Neuronal stem cell (in vitro differentiated cells): ENCODE data around the gene MITF.

Experiments
- DNase-seq: peaks from one replicate; pipeline ENCODE4 v3.0.0-alpha.2; 2013; ENCODE audit warnings: low spot score
- H2AFZ ChIP-seq: one replicate; pipeline ENCODE4 v1.6.1; 2013; ENCODE audit warnings: mild to moderate bottlenecking, low read length, inconsistent platforms
- H2AK5ac ChIP-seq: 2 replicates; pipeline ENCODE4 v1.6.1; 2013; ENCODE audit warnings: low read depth, mild to moderate bottlenecking, inconsistent platforms, low read length, moderate library complexity, mixed read lengths
- H2BK120ac ChIP-seq: 2 replicates; pipeline ENCODE4 v1.6.1; 2013; ENCODE audit warnings: low read depth, mild to moderate bottlenecking, inconsistent platforms, low read length, moderate library complexity, mixed read lengths
- H2BK12ac ChIP-seq: one replicate; pipeline ENCODE4 v1.6.1; 2013; ENCODE audit warnings: low read length, inconsistent platforms
- H2BK15ac ChIP-seq: 2 replicates; pipeline ENCODE4 v1.6.1; 2013; ENCODE audit warnings: mild to moderate bottlenecking, low read length, inconsistent platforms, mixed read lengths
- H2BK5ac ChIP-seq: one replicate; pipeline ENCODE4 v1.6.1; 2013; ENCODE audit warnings: inconsistent platforms, mild to moderate bottlenecking, low read length, moderate library complexity
- H3K14ac ChIP-seq: one replicate; pipeline ENCODE4 v1.6.1; 2013; ENCODE audit warnings: low read length, inconsistent platforms
- H3K18ac ChIP-seq: 2 replicates; pipeline ENCODE4 v1.6.1; 2013; ENCODE audit warnings: low read length, inconsistent platforms
- H3K23ac ChIP-seq: 2 replicates; pipeline ENCODE4 v1.6.1; 2013; ENCODE audit warnings: low read depth, mild to moderate bottlenecking, mixed read lengths, low read length, inconsistent platforms; ENCODE audit not compliant: poor library complexity
- H3K27ac ChIP-seq: replicated peaks from 3 replicates; pipeline ENCODE4 v1.5.1; 2013; ENCODE audit warnings: low read length, inconsistent platforms
- H3K27me3 ChIP-seq, 3 experiments: 2 replicates each; pipeline ENCODE4 v1.6.1; 2013; ENCODE audit warnings: low read length in 3 of 3, mild to moderate bottlenecking in 2 of 3, inconsistent platforms in 1 of 3, low read depth in 1 of 3, mixed read lengths in 1 of 3, moderate library complexity in 1 of 3; ENCODE audit not compliant: control insufficient read depth in 3 of 3, insufficient read depth in 3 of 3
- H3K36me3 ChIP-seq, 2 donors: replicated peaks in 1 of 2; 2 replicates each; pipeline ENCODE4 v1.6.1; 2013; ENCODE audit warnings: low read length in 2 of 2; ENCODE audit not compliant: control insufficient read depth in 2 of 2, insufficient read depth in 2 of 2
- H3K4ac ChIP-seq: 2 replicates; pipeline ENCODE4 v1.6.1; 2013; ENCODE audit warnings: inconsistent platforms, mild to moderate bottlenecking, low read length, moderate library complexity
- H3K4me1 ChIP-seq, 2 donors: 1 replicate in 1 of 2; 2 replicates in 1 of 2; pipeline ENCODE4 v1.6.1; 2013; ENCODE audit warnings: low read length in 2 of 2, low read depth in 1 of 2; ENCODE audit not compliant: control insufficient read depth in 2 of 2, insufficient read depth in 1 of 2
- H3K4me2 ChIP-seq: one replicate; pipeline ENCODE4 v1.6.1; 2013; ENCODE audit warnings: mild to moderate bottlenecking, low read length, inconsistent platforms; ENCODE audit not compliant: insufficient read depth, poor library complexity, severe bottlenecking
- H3K4me3 ChIP-seq, 2 donors: 2 replicates each; pipeline ENCODE4 v1.5.1; 2013; ENCODE audit warnings: low read length in 2 of 2, mild to moderate bottlenecking in 2 of 2, inconsistent platforms in 1 of 2, moderate library complexity in 1 of 2
- H3K79me1 ChIP-seq: one replicate; pipeline ENCODE4 v1.6.1; 2013; ENCODE audit warnings: low read depth, mild to moderate bottlenecking, inconsistent platforms, low read length, moderate library complexity
- H3K9ac ChIP-seq: one replicate; pipeline ENCODE4 v1.6.1; 2013; ENCODE audit warnings: mild to moderate bottlenecking, low read depth, low read length, inconsistent platforms; ENCODE audit not compliant: poor library complexity
- H3K9me3 ChIP-seq, 2 donors: replicated peaks in 1 of 2; 2 replicates each; pipeline versions ENCODE3 to v1.6.1; 2013; ENCODE audit warnings: low read length in 2 of 2, mild to moderate bottlenecking in 2 of 2, inconsistent platforms in 1 of 2, low read depth in 1 of 2, mixed read lengths in 1 of 2, moderate library complexity in 1 of 2; ENCODE audit not compliant: control insufficient read depth in 2 of 2, insufficient read depth in 1 of 2
- H4K8ac ChIP-seq: one replicate; pipeline ENCODE4 v1.6.1; 2013; ENCODE audit warnings: low read depth, mild to moderate bottlenecking, inconsistent platforms, low read length, moderate library complexity
- H4K91ac ChIP-seq: one replicate; pipeline ENCODE4 v1.6.1; 2013; ENCODE audit warnings: low read length, low read depth, mild to moderate bottlenecking, inconsistent platforms; ENCODE audit not compliant: poor library complexity
- WGBS, 2 donors: extraction: QIAGEN DNeasy Blood & Tissue Kit; methylation state at CpG; one replicate each; pipeline ENCODE4 v1.1.7; 2013; ENCODE audit warnings: missing lambda C conversion rate in 2 of 2, mixed read lengths in 1 of 2; ENCODE audit not compliant: insufficient read length in 2 of 2, insufficient replicate concordance in 1 of 2; ENCODE audit errors: extremely low coverage in 2 of 2; 5-methylcytosine and 5-hydroxymethylcytosine counted together

MITF gene

GRCh38 chr3:70003119-70003518, 263.9 kb downstream of the MITF start:
- Histone ChIP-seq H3K9me3 (no peaks in the 10 kb centered on the region), H2BK120ac (no peak overlapping the region), H3K4ac (no peak overlapping the region), H3K23ac (no peak overlapping the region), H3K9ac (no peak overlapping the region), H4K91ac (no peak overlapping the region), H3K4me1 (peaks cover 2 to 3% of the 10 kb centered on the region in 2 donors), H2BK12ac (no peak overlapping the region), H3K4me2 (no peak overlapping the region), H3K18ac (no peak overlapping the region), H3K14ac (no peak overlapping the region), H2BK5ac (no peak overlapping the region), H3K27me3 (no peaks in the 10 kb centered on the region), H2AK5ac (no peak overlapping the region), H2BK15ac (no peak overlapping the region), H2AFZ (no peak overlapping the region), H3K36me3 (no peaks in the 10 kb centered on the region), H3K27ac (no peak overlapping the region), H3K4me3 (no peak overlapping the region), H3K79me1 (no peaks in the 10 kb centered on the region), H4K8ac (no peak overlapping the region)
- no peak for DNase-seq

DNA sequence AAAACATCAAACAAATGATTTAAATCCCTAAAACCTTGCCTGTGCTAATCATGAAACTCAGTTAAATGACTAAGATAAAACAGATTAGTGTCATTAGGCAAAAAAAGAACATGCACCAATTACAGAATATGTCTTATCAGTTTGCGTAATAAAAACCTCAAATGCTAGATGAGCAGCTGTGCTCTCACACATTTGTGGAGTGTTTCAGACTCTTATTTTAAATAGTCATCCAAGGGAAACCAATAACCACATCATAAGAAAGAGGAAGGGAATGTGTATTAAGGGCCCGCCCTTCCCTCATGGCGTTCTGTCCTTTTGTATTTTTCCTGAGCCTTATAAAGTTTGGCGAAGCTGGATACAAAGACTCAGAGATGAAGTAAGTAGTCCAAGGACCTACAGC, 266.8 kb downstream of the MITF start:
- Histone ChIP-seq H3K9ac (no peak overlapping the region), H2BK12ac (no peak overlapping the region), H2BK120ac (no peak overlapping the region)

DNA sequence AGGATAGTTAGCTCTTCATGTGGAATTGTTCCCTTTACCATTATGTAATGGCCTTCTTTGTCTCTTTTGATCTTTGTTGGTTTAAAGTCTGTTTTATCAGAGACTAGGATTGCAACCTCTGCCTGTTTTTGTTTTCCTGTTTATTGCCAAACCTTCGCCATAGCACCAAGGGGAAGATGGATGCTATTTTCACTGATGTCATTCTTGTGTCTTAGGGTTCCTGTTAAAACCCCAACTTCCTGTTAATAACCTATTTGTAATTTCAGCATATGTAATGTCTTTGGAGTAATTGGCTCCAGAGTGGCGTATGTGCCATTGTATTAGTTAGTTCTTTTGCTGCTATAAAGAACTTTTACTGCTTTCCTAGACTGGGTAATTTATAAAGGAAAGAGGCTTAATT, 271.1 kb downstream of the MITF start:
- no peak overlapping the region for H2BK15ac ChIP-seq
- DNase-seq = no peak
- H3K79me1 ChIP-seq = no peaks in the 10 kb centered on the region
- WGBS, 2 donors = no CpG with 5 or more reads among the region's 2 CpGs
- H2BK120ac ChIP-seq = no peak overlapping the region
- H3K4me1 ChIP-seq = no peaks in the 10 kb centered on the region
- no peak overlapping the region for H3K9ac ChIP-seq
- H3K9me3 ChIP-seq = no peaks in the 10 kb centered on the region
- H3K27ac ChIP-seq = no peak overlapping the region
- no peak overlapping the region for H3K14ac ChIP-seq
- no peaks in the 10 kb centered on the region for H3K36me3 ChIP-seq
- H2AFZ ChIP-seq = no peak overlapping the region
- no peak overlapping the region for H3K4ac ChIP-seq
- no peak overlapping the region for H2BK12ac ChIP-seq
- no peak overlapping the region for H4K91ac ChIP-seq
- no peak overlapping the region for H3K4me2 ChIP-seq
- no peak overlapping the region for H3K4me3 ChIP-seq
- H4K8ac ChIP-seq = no peak overlapping the region
- H3K23ac ChIP-seq = no peak overlapping the region
- H2BK5ac ChIP-seq = no peak overlapping the region
- no peak overlapping the region for H2AK5ac ChIP-seq
- H3K18ac ChIP-seq = no peak overlapping the region
- H3K27me3 ChIP-seq = no peaks in the 10 kb centered on the region

More for the DNA sequence above, 266.8 kb downstream of the MITF start:
- Histone ChIP-seq H4K91ac (no peak overlapping the region), H3K27ac (no peak overlapping the region), H2AFZ (no peak overlapping the region), H3K27me3 (no peaks in the 10 kb centered on the region), H3K4me2 (no peak overlapping the region), H3K18ac (no peak overlapping the region), H3K9me3 (no peaks in the 10 kb centered on the region), H3K4me3 (no peak overlapping the region), H3K36me3 (no peaks in the 10 kb centered on the region), H4K8ac (no peak overlapping the region), H2BK5ac (no peak overlapping the region), H3K23ac (no peak overlapping the region), H3K14ac (no peak overlapping the region), H2AK5ac (no peak overlapping the region), H2BK15ac (no peak overlapping the region), H3K4ac (no peak overlapping the region), H3K79me1 (no peaks in the 10 kb centered on the region), H3K4me1 (peaks cover 0 to under 1% of the 10 kb centered on the region in 2 donors)
- WGBS, 2 donors = no CpG with 5 or more reads among the region's 4 CpGs
- no peak for DNase-seq

DNA sequence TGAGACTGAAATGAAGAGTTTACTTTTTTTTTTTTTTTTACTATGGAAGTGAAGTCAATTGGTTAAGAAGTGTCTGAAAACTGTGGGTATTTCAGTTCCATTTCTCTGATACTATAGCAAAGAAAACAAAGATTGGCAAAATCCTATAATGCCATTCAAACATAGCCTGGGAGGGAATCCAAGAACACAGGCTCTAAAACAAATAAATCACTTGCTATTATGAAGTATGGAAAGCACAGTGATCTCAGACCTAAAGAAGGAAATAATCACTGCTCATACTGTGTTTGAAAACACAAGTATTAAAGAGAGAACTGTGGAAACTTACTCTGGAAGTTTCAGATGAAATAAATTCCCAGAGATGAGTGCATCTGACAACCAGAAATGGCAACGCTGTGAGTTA, 272.3 kb downstream of the MITF start:
- no peaks in the 10 kb centered on the region for H3K27me3 ChIP-seq
- no peak overlapping the region for H3K9ac ChIP-seq

More for the DNA sequence above, 272.3 kb downstream of the MITF start:
- no peak overlapping the region for H4K8ac ChIP-seq
- no peak overlapping the region for H3K27ac ChIP-seq
- no peak overlapping the region for H4K91ac ChIP-seq
- no CpG with 5 or more reads among the region's 1 CpG for WGBS, 2 donors
- no peak overlapping the region for H3K18ac ChIP-seq
- no peaks in the 10 kb centered on the region for H3K36me3 ChIP-seq
- H2AFZ ChIP-seq = no peak overlapping the region
- no peak overlapping the region for H2BK120ac ChIP-seq
- H2AK5ac ChIP-seq = no peak overlapping the region
- DNase-seq = no peak
- no peak overlapping the region for H2BK12ac ChIP-seq
- no peak overlapping the region for H3K4me2 ChIP-seq
- H3K4me3 ChIP-seq = no peak overlapping the region
- H3K4ac ChIP-seq = no peak overlapping the region
- no peaks in the 10 kb centered on the region for H3K4me1 ChIP-seq
- no peak overlapping the region for H2BK15ac ChIP-seq
- no peak overlapping the region for H2BK5ac ChIP-seq
- no peaks in the 10 kb centered on the region for H3K9me3 ChIP-seq
- H3K23ac ChIP-seq = no peak overlapping the region
- H3K79me1 ChIP-seq = no peaks in the 10 kb centered on the region
- no peak overlapping the region for H3K14ac ChIP-seq
